Mucosa of rectum (tissue), 2 donors: Measurements from ENCODE around the gene IMMT.

Experiments used
- H3K27ac ChIP-seq, 2 donors: one replicate each; pipeline ENCODE4 v1.7.0; 2013; ENCODE audit warnings: inconsistent platforms in 2 of 2, low read depth in 2 of 2, low read length in 2 of 2
- H3K27me3 ChIP-seq, 2 donors: one replicate each; pipeline ENCODE4 v1.7.0; 2013; ENCODE audit warnings: low read length in 2 of 2; ENCODE audit not compliant: control insufficient read depth in 2 of 2, insufficient read depth in 2 of 2
- H3K36me3 ChIP-seq, 2 donors: one replicate each; pipeline ENCODE4 v1.7.0; 2013; ENCODE audit warnings: low read length in 2 of 2; ENCODE audit not compliant: control insufficient read depth in 2 of 2, insufficient read depth in 2 of 2
- H3K4me1 ChIP-seq, 2 donors: one replicate each; pipeline ENCODE4 v1.7.0; 2013; ENCODE audit warnings: low read length in 2 of 2, mild to moderate bottlenecking in 1 of 2; ENCODE audit not compliant: control insufficient read depth in 2 of 2, insufficient read depth in 2 of 2
- H3K4me3 ChIP-seq, 2 donors: one replicate each; pipeline ENCODE4 v1.7.0; 2013; ENCODE audit warnings: low read length in 2 of 2
- H3K9ac ChIP-seq, 2 donors: one replicate each; pipeline ENCODE4 v1.7.0; 2013; ENCODE audit warnings: low read length in 2 of 2, low read depth in 1 of 2, mild to moderate bottlenecking in 1 of 2
- H3K9me3 ChIP-seq, 2 donors: one replicate each; pipeline ENCODE4 v1.7.0; 2013; ENCODE audit warnings: low read length in 2 of 2; ENCODE audit not compliant: control insufficient read depth in 2 of 2
- donor health status: healthy.
- donor health status: Normal muscosa, but diverticular disease.

Gene IMMT

DNA sequence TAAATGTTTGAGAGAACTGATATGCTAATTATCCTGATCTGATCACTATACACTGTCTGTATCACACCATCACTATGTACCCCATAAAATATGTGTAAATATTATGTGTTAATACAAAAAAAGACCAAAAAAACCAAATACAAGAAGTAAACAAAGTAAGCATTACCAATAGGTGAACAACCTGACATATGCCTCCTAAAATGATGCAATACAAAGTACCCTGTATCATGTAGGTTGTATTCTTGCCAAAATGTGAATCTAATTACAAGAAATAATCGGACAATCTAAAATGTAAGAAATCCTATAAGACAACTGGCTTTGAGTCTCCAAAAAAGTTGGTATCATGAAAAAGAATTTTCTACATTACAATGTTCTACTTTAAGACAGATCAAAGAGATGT, 97.3 kb downstream of the IMMT start:
- Histone ChIP-seq H3K36me3 (peaks cover 34 to 53% of the 10 kb centered on the region in 2 donors), H3K9me3 (no peaks in the 10 kb centered on the region), H3K27ac (no peak overlapping the region), H3K4me3 (no peak overlapping the region), H3K9ac (no peak overlapping the region), H3K27me3 (no peaks in the 10 kb centered on the region), H3K4me1 (no peaks in the 10 kb centered on the region)

DNA sequence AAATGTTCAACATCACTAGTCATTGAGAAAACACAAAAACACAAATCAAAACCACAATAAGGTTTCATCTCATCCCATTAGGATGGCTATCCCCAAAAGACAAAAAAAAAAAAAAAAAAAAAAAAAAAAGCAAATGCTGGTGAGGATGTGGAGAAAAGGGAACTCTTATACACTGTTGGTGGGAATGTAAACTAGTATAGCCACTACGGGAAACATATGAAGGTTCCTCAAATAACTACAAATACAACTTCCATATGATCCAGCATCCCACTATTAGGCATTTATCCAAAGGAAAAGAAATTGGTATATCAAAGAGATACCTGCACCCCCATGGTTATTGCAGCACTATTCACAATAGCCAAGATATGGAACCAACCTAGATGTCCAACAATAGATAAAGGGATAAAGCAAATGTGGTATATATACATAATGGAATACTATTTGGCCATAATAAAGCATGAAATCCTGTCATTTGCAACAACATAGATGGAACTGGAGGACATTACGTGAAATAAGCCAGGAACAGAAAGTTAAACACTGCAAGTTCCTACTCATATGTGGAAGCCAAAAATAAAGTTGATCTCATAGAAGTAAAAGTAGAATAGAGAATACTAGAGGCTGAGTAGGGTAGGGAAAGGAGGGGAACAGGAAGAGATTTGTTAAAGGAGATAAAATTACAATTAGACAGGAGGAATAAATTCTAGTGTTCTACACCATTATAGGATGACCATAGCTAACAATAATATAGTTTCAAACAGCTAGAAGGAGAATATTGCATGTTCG, 98.0 kb downstream of the IMMT start:
- H3K4me3 ChIP-seq = no peak overlapping the region
- H3K27me3 ChIP-seq = no peaks in the 10 kb centered on the region
- H3K4me1 ChIP-seq = no peaks in the 10 kb centered on the region
- H3K27ac ChIP-seq = no peak overlapping the region
- no peak overlapping the region for H3K9ac ChIP-seq
- H3K9me3 ChIP-seq = no peaks in the 10 kb centered on the region
- peaks cover 29 to 47% of the 10 kb centered on the region in 2 donors for H3K36me3 ChIP-seq

DNA sequence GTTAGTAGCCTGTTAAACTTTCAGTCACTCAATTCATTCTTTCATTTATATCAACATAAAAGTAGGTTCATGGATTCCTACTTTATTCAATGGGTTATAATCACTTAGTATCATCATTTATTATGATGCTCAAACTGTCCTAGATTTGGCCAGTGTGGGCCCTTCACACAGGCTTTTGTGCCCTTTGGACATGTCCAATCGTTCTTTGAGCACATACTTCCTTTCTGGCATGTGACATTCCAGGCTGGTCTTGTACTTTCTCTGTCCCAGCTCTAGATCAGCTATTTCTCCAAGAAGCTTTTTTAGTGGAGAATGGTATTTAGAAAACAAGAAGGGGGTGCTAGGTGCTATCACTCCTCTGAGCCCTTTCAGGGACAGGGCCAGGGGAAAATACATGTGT, 101.0 kb downstream of the IMMT start:
- Histone ChIP-seq H3K36me3 (peaks cover 36 to 52% of the 10 kb centered on the region in 2 donors), H3K27me3 (no peaks in the 10 kb centered on the region), H3K27ac (no peak overlapping the region), H3K4me1 (no peaks in the 10 kb centered on the region), H3K9ac (no peak overlapping the region), H3K4me3 (no peak overlapping the region), H3K9me3 (no peaks in the 10 kb centered on the region)
